Spleen (tissue), 7 donors: ENCODE measurements around the gene SMPX.

Experiments
- CTCF ChIP-seq, 11 experiments: fragments of 200-600 bp in 7 of 11; fragments of 450-650 bp in 4 of 11; sonication (generic) in 4 of 11; IDR thresholded peaks in 8 of 11; conservative IDR thresholded peaks in 3 of 11; 1 replicate in 7 of 11; 2 replicates in 4 of 11; pipeline versions ENCODE4 v1.4.0 to v1.8.0; 2016 to 2021; ENCODE audit warnings: antibody characterized with exemption in 11 of 11, inconsistent platforms in 4 of 11, mild to moderate bottlenecking in 1 of 11
- POLR2A ChIP-seq, 3 donors: fragments of 450-650 bp; IDR thresholded peaks; one replicate each; pipeline ENCODE4 v1.5.1; 2017; ENCODE audit warnings: antibody characterized with exemption in 3 of 3, mild to moderate bottlenecking in 1 of 3
- donor health status: DM: no; HTN: no; CAD: no; lungs with moderate emphysema.
- donor health status: DM: no; HTN: no; CAD: no.
- donor health status: DM: no; HTN: no; CAD: no.

- TF ChIP-seq POLR2A (IDR thresholded peaks at IDR 0.05) (no peak), CTCF (IDR thresholded peaks at IDR 0.05 in 8 of 11, conservative IDR thresholded peaks at IDR 0.05 in 3 of 11) (no peak)
Measured at GRCh38 chrX:21748235-21748634, 9.7 kb downstream of the SMPX start.
